Esophagus squamous epithelium (tissue), 5 donors: ENCODE measurements around the gene ZBTB21. TPM values are rescaled to one million over a fixed set of nuclear protein-coding genes. Genes with fewer than 3 reads are reported as not detected.

Source experiments
- DNase-seq: peaks from one replicate; lab custom pipeline; 2025; lab: John Stamatoyannopoulos, UW
- H3K27ac ChIP-seq, 4 donors: fragments of 200-600 bp; sonication (generic); one replicate each; pipeline ENCODE4 v1.5.1; 2016 to 2019; ENCODE audit warnings: mild to moderate bottlenecking in 1 of 4
- H3K27me3 ChIP-seq, 4 donors: fragments of 200-600 bp; sonication (generic); 1 replicate in 3 of 4; 2 replicates in 1 of 4; pipeline versions ENCODE4 v1.5.1 to v1.6.0; 2017 to 2021; ENCODE audit warnings: antibody characterized with exemption in 1 of 4
- H3K36me3 ChIP-seq, 3 donors: fragments of 200-600 bp; sonication (generic); one replicate each; pipeline ENCODE4 v1.5.1; 2016 to 2019
- H3K4me1 ChIP-seq, 3 donors: fragments of 200-600 bp; sonication (generic); one replicate each; pipeline ENCODE4 v1.5.1; 2017 to 2019
- H3K4me3 ChIP-seq, 4 donors: fragments of 200-600 bp; sonication (generic); 1 replicate in 3 of 4; 2 replicates in 1 of 4; pipeline ENCODE4 v1.5.1; 2016 to 2019; ENCODE audit warnings: mild to moderate bottlenecking in 2 of 4, moderate library complexity in 1 of 4
- H3K9me3 ChIP-seq, 3 donors: fragments of 200-600 bp; sonication (generic); one replicate each; pipeline ENCODE4 v1.5.1; 2016 to 2019
- CTCF ChIP-seq, 6 experiments: fragments of 450-650 bp in 4 of 6; fragments of 200-600 bp in 2 of 6; sonication (generic) in 2 of 6; IDR thresholded peaks; one replicate each; pipeline ENCODE4 v1.5.1; 2016 to 2019; ENCODE audit warnings: antibody characterized with exemption in 6 of 6, mild to moderate bottlenecking in 4 of 6, moderate library complexity in 4 of 6
- POLR2A ChIP-seq, 4 donors: fragments of 450-650 bp; IDR thresholded peaks; one replicate each; pipeline ENCODE4 v1.6.1; 2017; ENCODE audit warnings: antibody characterized with exemption in 4 of 4, mild to moderate bottlenecking in 4 of 4, moderate library complexity in 3 of 4
- WGBS, 2 donors: methylation state at CpG; one replicate each; pipeline ENCODE4 v1.1.5; 2018; 5-methylcytosine and 5-hydroxymethylcytosine counted together
- intact Hi-C: fragments of 100-400 bp; cut with DNase I; formaldehyde crosslinking; loops from one replicate; pipeline ENCODE4 v1.15.0; 2022
- total RNA-seq, 4 donors: library from RNA; depleted of rRNA; stranded (reverse); fragments of >200 nt; gene quantifications; one replicate each; pipeline ENCODE4 v1.1.0, GENCODE V29; 2016
- donor health status: DM: yes; HTN: yes; CAD: no.

Gene ZBTB21
- total RNA-seq, 4 donors from 2014 or later = 5.9 to 10.3 (median 7.8) TPM

GRCh38 chr21:42031241-42031640 lies 21.1 kb upstream of the ZBTB21 start:
- intact Hi-C loops = no loop called here
- no peaks in the 10 kb centered on the region for H3K4me1 ChIP-seq
- WGBS, 2 donors = 86 to 89% methylated on average over 9 of the region's 9 CpGs
- H3K9me3 ChIP-seq = no peaks in the 10 kb centered on the region
- no peaks in the 10 kb centered on the region for H3K36me3 ChIP-seq
- no peak for TF ChIP-seq CTCF (IDR thresholded peaks at IDR 0.05)
- TF ChIP-seq POLR2A (IDR thresholded peaks at IDR 0.05) = no peak
- H3K27me3 ChIP-seq = no peaks in the 10 kb centered on the region
- no peak overlapping the region for H3K27ac ChIP-seq
- no peak for DNase-seq
- no peak overlapping the region for H3K4me3 ChIP-seq

- no peak overlapping the region for H3K27ac ChIP-seq
- DNase-seq = no peak
- 76 to 78% methylated on average over 3 to 4 of the region's 4 CpGs for WGBS, 2 donors
- no peaks in the 10 kb centered on the region for H3K9me3 ChIP-seq
- intact Hi-C loops = no loop called here
- H3K4me3 ChIP-seq = no peak overlapping the region
- no peaks in the 10 kb centered on the region for H3K4me1 ChIP-seq
- no peaks in the 10 kb centered on the region for H3K36me3 ChIP-seq
- TF ChIP-seq CTCF (IDR thresholded peaks at IDR 0.05) (no peak), POLR2A (IDR thresholded peaks at IDR 0.05) (no peak)
- no peaks in the 10 kb centered on the region for H3K27me3 ChIP-seq
Measured at GRCh38 chr21:42030311-42030710, 20.2 kb upstream of the ZBTB21 start.

- DNase-seq = no peak
- no peak overlapping the region for H3K27ac ChIP-seq
- no peak overlapping the region for H3K4me3 ChIP-seq
- no peaks in the 10 kb centered on the region for H3K9me3 ChIP-seq
- no peaks in the 10 kb centered on the region for H3K27me3 ChIP-seq
- no peaks in the 10 kb centered on the region for H3K4me1 ChIP-seq
- no peak for TF ChIP-seq POLR2A (IDR thresholded peaks at IDR 0.05)
- H3K36me3 ChIP-seq = no peaks in the 10 kb centered on the region
- WGBS, 2 donors = 74 to 85% methylated on average over 4 to 5 of the region's 9 CpGs
- intact Hi-C loops = no loop called here
Measured at GRCh38 chr21:42028766-42029425, 18.7 kb upstream of the ZBTB21 start.

- DNase-seq = no peak
- no peaks in the 10 kb centered on the region for H3K4me1 ChIP-seq
- intact Hi-C loops = no loop called here
- no peak overlapping the region for H3K4me3 ChIP-seq
- no peaks in the 10 kb centered on the region for H3K36me3 ChIP-seq
- no peaks in the 10 kb centered on the region for H3K9me3 ChIP-seq
- no peak overlapping the region for H3K27ac ChIP-seq
- TF ChIP-seq POLR2A (IDR thresholded peaks at IDR 0.05) (no peak), CTCF (IDR thresholded peaks at IDR 0.05) (no peak)
- H3K27me3 ChIP-seq = no peaks in the 10 kb centered on the region
- WGBS, 2 donors = 76 to 82% methylated on average over 20 to 23 of the region's 26 CpGs
Measured at GRCh38 chr21:42027822-42028765, 17.9 kb upstream of the ZBTB21 start.

GRCh38 chr21:42027085-42027821 lies 17.1 kb upstream of the ZBTB21 start:
- DNase-seq = no peak

More at GRCh38 chr21:42027085-42027821, 17.1 kb upstream of the ZBTB21 start:
- no peak overlapping the region for H3K4me3 ChIP-seq
- TF ChIP-seq POLR2A (IDR thresholded peaks at IDR 0.05) (no peak), CTCF (IDR thresholded peaks at IDR 0.05) (no peak)
- no peaks in the 10 kb centered on the region for H3K36me3 ChIP-seq
- H3K27ac ChIP-seq = no peak overlapping the region
- H3K27me3 ChIP-seq = no peaks in the 10 kb centered on the region
- 80% methylated on average over 6 of the region's 6 CpGs for WGBS, 2 donors
- no peaks in the 10 kb centered on the region for H3K9me3 ChIP-seq
- intact Hi-C loops = no loop called here
- no peaks in the 10 kb centered on the region for H3K4me1 ChIP-seq
